SK-N-SH treated with all-trans-retinoic acid at 6 μM for 48 hours (cell line): ENCODE measurements around the gene KRT14.
"Not testable (repeated sequence)": the region's sequence is repeated elsewhere in the genome, so short reads cannot be mapped to it uniquely, and the experiment has no call there.

Experiments
- ATAC-seq: fragments of 200-7000 bp; cut with Tn5 transposase; 3 replicates; pipeline ENCODE4 v1.9.1; 2020; ENCODE audit warnings: mild to moderate bottlenecking, moderate library complexity
- ARNTL ChIP-seq: fragments of 450-650 bp; formaldehyde crosslinking; IDR thresholded peaks from 2 replicates; pipeline ENCODE4 v1.5.0; 2020; ENCODE audit warnings: low read depth, mild to moderate bottlenecking, moderate library complexity, borderline replicate concordance
- BACH2 ChIP-seq: fragments of 250-450 bp; sonication (Bioruptor Pico); IDR thresholded peaks from 2 replicates; pipeline ENCODE4 v1.9.0; 2021; ENCODE audit warnings: mild to moderate bottlenecking, borderline replicate concordance
- CSDC2 ChIP-seq: fragments of 250-450 bp; sonication (Bioruptor Pico); IDR thresholded peaks from 2 replicates; pipeline ENCODE4 v1.5.0; 2020; ENCODE audit warnings: mild to moderate bottlenecking, moderate library complexity
- CSRNP3 ChIP-seq: fragments of 250-450 bp; sonication (Bioruptor Pico); IDR thresholded peaks from 2 replicates; pipeline ENCODE4 v1.5.1; 2021; ENCODE audit warnings: mild to moderate bottlenecking, moderate library complexity
- ESRRG ChIP-seq: fragments of 250-450 bp; sonication (Bioruptor Pico); IDR thresholded peaks from 2 replicates; pipeline ENCODE4 v1.6.1; 2021; ENCODE audit warnings: mild to moderate bottlenecking
- GLIS3 ChIP-seq: fragments of 250-450 bp; sonication (Bioruptor Pico); IDR thresholded peaks from 2 replicates; pipeline ENCODE4 v1.5.0; 2020; ENCODE audit warnings: mild to moderate bottlenecking, moderate library complexity
- ISL1 ChIP-seq: fragments of 250-450 bp; sonication (Bioruptor Pico); IDR thresholded peaks from 2 replicates; pipeline ENCODE4 v2.1.2; 2022; ENCODE audit warnings: mild to moderate bottlenecking, moderate library complexity
- OSR1 ChIP-seq: fragments of 250-450 bp; sonication (Bioruptor Pico); IDR thresholded peaks from 2 replicates; pipeline ENCODE4 v1.8.0; 2022; ENCODE audit warnings: moderate library complexity, mild to moderate bottlenecking, inconsistent platforms
- POU6F1 ChIP-seq: fragments of 250-450 bp; sonication (Bioruptor Pico); IDR thresholded peaks from 2 replicates; pipeline ENCODE4 v1.8.0; 2021; ENCODE audit warnings: low read depth, mild to moderate bottlenecking, moderate library complexity, borderline replicate concordance
- PPARA ChIP-seq: fragments of 250-450 bp; sonication (Bioruptor Pico); IDR thresholded peaks from 2 replicates; pipeline ENCODE4 v1.5.0; 2020; ENCODE audit warnings: mild to moderate bottlenecking, borderline replicate concordance
- RARB ChIP-seq: fragments of 250-450 bp; sonication (Bioruptor Pico); IDR thresholded peaks from 2 replicates; pipeline ENCODE4 v1.8.0; 2021; ENCODE audit warnings: mild to moderate bottlenecking, moderate library complexity
- SNAI2 ChIP-seq: fragments of 250-450 bp; sonication (Bioruptor Pico); IDR thresholded peaks from 2 replicates; pipeline ENCODE4 v1.5.0; 2020; ENCODE audit warnings: mild to moderate bottlenecking, moderate library complexity
- TCF4 ChIP-seq: fragments of 250-450 bp; sonication (Bioruptor Pico); IDR thresholded peaks from 2 replicates; pipeline ENCODE4 v1.8.0; 2021; ENCODE audit warnings: mild to moderate bottlenecking, moderate library complexity, borderline replicate concordance
- TOX ChIP-seq: fragments of 250-450 bp; sonication (Bioruptor Pico); IDR thresholded peaks from 2 replicates; pipeline ENCODE4 v1.8.0; 2021; ENCODE audit warnings: mild to moderate bottlenecking, moderate library complexity, borderline replicate concordance
- TSHZ2 ChIP-seq: fragments of 250-450 bp; sonication (Bioruptor Pico); IDR thresholded peaks from 2 replicates; pipeline ENCODE4 v1.5.0; 2020; ENCODE audit warnings: mild to moderate bottlenecking, moderate library complexity
- ZFP3 ChIP-seq: fragments of 250-450 bp; sonication (Bioruptor Pico); IDR thresholded peaks from 2 replicates; pipeline ENCODE4 v1.5.0; 2020; ENCODE audit warnings: mild to moderate bottlenecking, moderate library complexity
- ZFP30 ChIP-seq: fragments of 450-650 bp; formaldehyde crosslinking; IDR thresholded peaks from 2 replicates; pipeline ENCODE4 v1.5.0; 2022; ENCODE audit warnings: mild to moderate bottlenecking, moderate library complexity
- ZNF70 ChIP-seq: fragments of 450-650 bp; formaldehyde crosslinking; IDR thresholded peaks from 2 replicates; pipeline ENCODE4 v1.5.0; 2020; ENCODE audit warnings: mild to moderate bottlenecking, moderate library complexity
- ZNF8 ChIP-seq: fragments of 450-650 bp; formaldehyde crosslinking; IDR thresholded peaks from 2 replicates; pipeline ENCODE4 v1.5.0; 2020; ENCODE audit warnings: mild to moderate bottlenecking, moderate library complexity

The KRT14 gene

GRCh38 chr17:41629826-41630670 lies 43.4 kb upstream of the KRT14 start:
- no peak for ATAC-seq
- TF ChIP-seq SNAI2 (CRISPR knock-in tag) (no peak), ZFP3 (no peak), POU6F1 (no peak), TOX (CRISPR knock-in tag) (no peak), ARNTL (CRISPR knock-in tag) (no peak), ESRRG (CRISPR knock-in tag) (no peak), GLIS3 (CRISPR knock-in tag) (no peak), CSDC2 (CRISPR knock-in tag) (no peak), ISL1 (CRISPR knock-in tag) (no peak), TCF4 (CRISPR knock-in tag) (no peak), OSR1 (CRISPR knock-in tag) (no peak), ZNF70 (CRISPR knock-in tag) (no peak)
- TF ChIP-seq, all 23 proteins: peak for 0

GRCh38 chr17:41629316-41629715 lies 42.6 kb upstream of the KRT14 start:
- ATAC-seq: no peak
- TF ChIP-seq ZFP3 (no peak), RARB (CRISPR knock-in tag) (no peak), BACH2 (CRISPR knock-in tag) (no peak), ZNF70 (CRISPR knock-in tag) (no peak), CSRNP3 (CRISPR knock-in tag) (no peak), PPARA (CRISPR knock-in tag) (no peak), ZFP30 (no peak), OSR1 (CRISPR knock-in tag) (no peak), ESRRG (CRISPR knock-in tag) (no peak), ZNF8 (no peak), ARNTL (CRISPR knock-in tag) (no peak), TSHZ2 (CRISPR knock-in tag) (no peak), SNAI2 (CRISPR knock-in tag) (no peak), TCF4 (CRISPR knock-in tag) (no peak), POU6F1 (no peak), GLIS3 (CRISPR knock-in tag) (no peak)

- ATAC-seq: not testable (repeated sequence)
Measured at GRCh38 chr17:41628621-41629255, 42.0 kb upstream of the KRT14 start.

GRCh38 chr17:41628073-41628370 lies 41.3 kb upstream of the KRT14 start:
- not testable (repeated sequence) for ATAC-seq
